HG02798 (cell line): ENCODE data around the gene ZACN.
"Not testable (repeated sequence)": the region's sequence is repeated elsewhere in the genome, so short reads cannot be mapped to it uniquely, and the experiment has no call there.

Source experiments
- ATAC-seq: cut with Tn5 transposase; IDR thresholded peaks from one replicate; pipeline ENCODE4 v1.9.1; 2021; ENCODE audit warnings: mild to moderate bottlenecking; ENCODE audit not compliant: unreplicated experiment, poor library complexity

Gene ZACN

DNA sequence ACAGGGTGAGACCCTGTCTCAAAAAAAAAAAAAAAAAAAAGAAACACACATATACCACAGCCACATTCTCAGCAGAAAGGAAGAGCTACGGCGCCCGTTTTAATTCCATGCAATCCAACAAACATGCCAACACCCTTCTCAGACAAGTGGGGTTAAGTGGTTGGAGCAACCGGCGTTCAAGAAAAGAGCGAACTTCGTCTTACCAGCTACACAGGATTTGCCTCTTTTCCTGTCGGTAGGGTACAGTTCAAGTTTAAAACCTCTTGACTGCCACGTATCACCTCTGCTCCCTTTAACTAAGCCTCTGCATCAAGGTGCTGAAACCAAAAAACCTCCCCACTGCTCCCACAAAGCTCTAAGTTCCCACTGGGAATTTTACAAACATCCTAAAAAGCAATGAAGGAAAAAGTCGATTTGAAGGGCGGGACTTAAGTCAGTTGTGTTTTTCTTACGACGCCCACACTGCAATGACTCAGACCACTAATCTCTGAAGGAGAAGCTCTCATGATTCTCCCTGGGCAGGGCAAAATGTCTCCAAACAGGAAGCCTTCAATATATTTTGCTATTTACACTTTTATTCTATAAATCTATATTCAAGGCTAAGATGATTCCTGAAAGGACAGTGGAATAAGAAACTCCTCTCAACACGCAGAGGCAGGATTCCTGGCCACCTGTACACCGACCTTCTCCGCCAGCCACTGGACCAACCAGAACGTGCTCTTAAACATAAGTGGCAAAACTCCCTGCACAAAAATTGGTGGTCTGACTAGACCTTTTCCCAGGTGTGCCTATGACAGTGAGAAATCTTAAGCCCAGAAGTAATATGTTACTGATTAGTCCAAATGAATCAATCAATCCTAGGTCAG is 25.5 kb upstream of the ZACN start:
- ATAC-seq: no peak

DNA sequence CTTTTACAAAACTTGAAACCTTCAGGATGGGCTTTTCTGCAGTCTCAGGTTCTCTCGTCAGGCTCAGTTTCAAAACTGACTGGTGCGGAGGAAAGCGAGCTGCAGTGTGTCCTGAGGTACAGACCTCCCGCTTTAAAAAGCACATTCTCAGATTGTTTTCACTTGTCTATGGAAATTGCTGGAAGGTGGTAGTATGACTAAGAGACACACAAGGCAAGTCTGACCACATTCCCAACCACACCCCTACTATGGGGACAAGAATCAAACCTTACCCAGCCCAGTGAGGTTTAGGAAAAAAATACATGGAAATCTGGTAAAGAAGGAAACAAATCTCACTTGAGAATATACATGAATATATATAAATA is 24.9 kb upstream of the ZACN start:
- no peak for ATAC-seq

DNA sequence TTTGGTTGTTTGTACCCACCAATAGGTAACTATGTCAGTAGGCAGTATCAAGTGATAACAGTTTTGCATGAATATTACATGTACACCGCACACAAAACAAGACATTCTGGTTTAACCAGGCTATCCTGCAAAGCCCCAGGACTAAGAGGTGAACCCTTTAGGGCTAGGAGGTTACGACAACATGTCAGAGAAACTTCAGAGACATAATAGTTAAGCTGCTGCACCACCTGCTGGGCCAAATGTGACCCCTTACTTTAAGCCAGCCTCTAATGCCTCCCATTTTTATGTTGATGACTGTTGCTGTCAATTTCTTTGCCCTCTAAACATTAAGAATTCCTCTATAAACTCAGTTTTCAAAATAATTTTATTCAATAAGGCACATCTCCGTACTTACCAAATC is 22.1 kb upstream of the ZACN start:
- no peak for ATAC-seq

- ATAC-seq: not testable (repeated sequence)
These were observed 20.7 kb upstream of the ZACN start for GRCh38 chr17:76058264-76058663.

GRCh38 chr17:76063875-76064546 is 15.0 kb upstream of the ZACN start:
- peak; percentile 47 for ATAC-seq

- ATAC-seq: no peak
These were observed 13.2 kb upstream of the ZACN start for GRCh38 chr17:76065775-76066174.

DNA sequence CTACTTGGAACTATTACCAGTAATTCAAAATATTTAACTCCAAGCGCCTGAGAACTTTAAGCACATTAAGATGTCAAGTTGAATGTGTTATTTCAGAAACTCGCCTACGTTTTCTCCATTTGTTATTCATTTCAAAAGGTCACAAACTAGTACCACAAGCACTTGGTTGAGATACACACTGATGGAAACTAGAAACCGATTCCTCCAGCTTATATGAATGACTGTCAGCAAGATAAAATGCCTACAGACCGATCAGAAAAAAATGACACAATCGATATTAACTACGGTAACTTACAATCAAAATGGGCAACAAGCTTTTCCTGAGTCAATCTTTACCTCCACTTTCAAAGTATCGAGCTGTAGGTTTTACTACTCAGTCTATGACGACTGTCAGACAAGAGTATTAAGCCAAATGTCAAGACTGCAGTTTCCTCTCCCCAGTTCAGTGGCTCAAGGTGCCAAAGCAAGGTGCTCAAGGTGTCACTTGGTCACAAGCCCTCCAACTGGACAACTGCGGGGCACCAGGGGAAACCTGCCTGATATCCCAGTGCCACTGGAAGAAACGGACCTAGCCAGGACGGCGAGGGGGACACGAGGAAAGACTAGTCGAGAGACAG is 7.3 kb upstream of the ZACN start:
- no peak for ATAC-seq

- ATAC-seq: peak; percentile 96
These were observed 6.7 kb upstream of the ZACN start, which contains the start of gene SRP68 for GRCh38 chr17:76072148-76072858. Gene SRP68 (minus strand): TSS chr17:76072517. CDS start chr17:76072491, 26 bp downstream.

DNA sequence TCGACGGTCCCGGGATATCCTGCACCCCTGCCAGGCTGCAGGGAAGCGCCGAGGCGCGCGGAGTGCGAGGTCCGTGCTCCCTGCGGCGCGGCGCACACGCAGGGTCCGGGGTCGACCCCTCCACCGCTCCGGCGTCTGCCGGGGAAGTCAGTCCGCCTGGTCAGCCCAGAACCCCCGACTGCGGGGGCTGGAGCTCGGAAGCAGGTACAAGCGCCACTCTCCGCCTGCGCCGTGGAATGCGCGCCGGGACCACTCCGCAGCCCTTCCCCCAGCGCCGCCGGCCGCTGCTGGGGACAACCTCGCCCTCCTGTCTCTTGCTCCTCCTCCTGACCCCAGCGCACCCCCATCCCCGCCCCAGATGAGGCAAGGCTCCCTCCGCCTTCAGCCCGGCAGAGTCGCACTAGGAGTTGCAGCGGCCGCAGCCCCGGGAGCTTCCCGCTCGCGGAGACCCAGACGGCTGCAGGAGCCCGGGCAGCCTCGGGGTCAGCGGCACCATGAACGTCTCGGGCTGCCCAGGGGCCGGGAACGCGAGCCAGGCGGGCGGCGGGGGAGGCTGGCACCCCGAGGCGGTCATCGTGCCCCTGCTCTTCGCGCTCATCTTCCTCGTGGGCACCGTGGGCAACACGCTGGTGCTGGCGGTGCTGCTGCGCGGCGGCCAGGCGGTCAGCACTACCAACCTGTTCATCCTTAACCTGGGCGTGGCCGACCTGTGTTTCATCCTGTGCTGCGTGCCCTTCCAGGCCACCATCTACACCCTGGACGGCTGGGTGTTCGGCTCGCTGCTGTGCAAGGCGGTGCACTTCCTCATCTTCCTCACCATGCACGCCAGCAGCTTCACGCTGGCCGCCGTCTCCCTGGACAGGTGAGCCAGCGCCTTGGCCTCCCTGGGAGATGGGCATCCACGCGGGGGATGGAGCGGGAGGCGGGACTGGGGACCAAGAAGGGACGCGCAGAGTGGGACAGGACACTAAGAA is 4.3 kb upstream of the ZACN start, which contains the start of gene GALR2:
Gene GALR2 (plus strand): TSS at position 392 of the 974 bp plus-strand sequence. CDS start 103 bp downstream, at position 495.
- no peak for ATAC-seq

GRCh38 chr17:76075364-76076145 is 3.4 kb upstream of the ZACN start:
- no peak for ATAC-seq

GRCh38 chr17:76076146-76076764 is 2.7 kb upstream of the ZACN start:
- no peak for ATAC-seq

GRCh38 chr17:76076765-76077583 is 2.0 kb upstream of the ZACN start:
- no peak for ATAC-seq

DNA sequence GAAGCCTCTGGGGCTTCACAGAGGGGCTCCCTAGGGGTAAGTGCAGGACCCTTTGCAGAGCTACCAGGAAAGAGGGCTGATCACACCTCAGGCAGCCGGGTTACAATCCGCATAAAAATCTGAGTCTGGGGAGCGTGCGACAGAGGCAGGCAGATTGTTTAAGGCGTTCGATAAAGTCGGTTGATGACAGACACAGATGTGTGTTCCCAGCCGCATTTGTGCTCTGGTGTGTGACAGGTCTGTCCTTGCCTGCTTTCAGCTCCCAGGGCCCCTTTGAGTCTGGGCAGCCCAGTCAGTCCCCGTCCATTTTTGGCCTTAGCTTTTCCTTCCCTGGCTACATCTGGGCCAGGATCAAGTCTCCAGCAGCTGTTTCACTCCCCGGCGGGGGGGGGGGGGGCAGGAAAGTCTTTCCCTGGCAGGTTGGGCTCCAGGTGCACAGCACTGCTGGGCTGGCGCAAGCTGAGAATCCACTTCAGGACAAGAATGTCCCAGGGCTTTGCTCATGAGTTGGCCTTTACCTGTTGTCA is 1.3 kb upstream of the ZACN start:
- ATAC-seq: no peak

- ATAC-seq: not testable (repeated sequence)
These were observed 612 bp upstream of the ZACN start for GRCh38 chr17:76078370-76078769.

GRCh38 chr17:76079535-76079955 is 563 bp downstream of the ZACN start:
- no peak for ATAC-seq

GRCh38 chr17:76079956-76080767 is 1.2 kb downstream of the ZACN start:
- ATAC-seq: no peak
